IPS-20b (cell line): ENCODE measurements around the gene ACTR2.
"Not testable (repeated sequence)": the region's sequence is repeated elsewhere in the genome, so short reads cannot be mapped to it uniquely, and the experiment has no call there.

Experiments used
- H3K27ac ChIP-seq: one replicate; pipeline ENCODE4 v1.5.1; 2013; ENCODE audit warnings: low read length
- H3K27me3 ChIP-seq: 2 replicates; pipeline ENCODE4 v1.6.1; 2013; ENCODE audit warnings: mild to moderate bottlenecking, low read length, inconsistent platforms; ENCODE audit not compliant: insufficient read depth
- H3K36me3 ChIP-seq: 2 replicates; pipeline ENCODE4 v1.6.1; 2013; ENCODE audit warnings: low read depth, mild to moderate bottlenecking, inconsistent platforms, low read length, moderate library complexity; ENCODE audit not compliant: insufficient read depth
- H3K4me1 ChIP-seq: 2 replicates; pipeline ENCODE4 v1.6.1; 2013; ENCODE audit warnings: mild to moderate bottlenecking, control low read depth, inconsistent platforms, low read length, moderate library complexity; ENCODE audit not compliant: insufficient read depth
- H3K4me3 ChIP-seq: 2 replicates; pipeline ENCODE4 v1.5.1; 2013; ENCODE audit warnings: mild to moderate bottlenecking, low read length, inconsistent platforms
- H3K9ac ChIP-seq: 2 replicates; pipeline ENCODE4 v1.6.1; 2013; ENCODE audit warnings: low read depth, mild to moderate bottlenecking, inconsistent platforms, low read length, moderate library complexity
- H3K9me3 ChIP-seq: 2 replicates; pipeline ENCODE4 v1.6.1; 2013; ENCODE audit warnings: mild to moderate bottlenecking, low read depth, low read length, inconsistent platforms; ENCODE audit not compliant: insufficient read depth

The ACTR2 gene

DNA sequence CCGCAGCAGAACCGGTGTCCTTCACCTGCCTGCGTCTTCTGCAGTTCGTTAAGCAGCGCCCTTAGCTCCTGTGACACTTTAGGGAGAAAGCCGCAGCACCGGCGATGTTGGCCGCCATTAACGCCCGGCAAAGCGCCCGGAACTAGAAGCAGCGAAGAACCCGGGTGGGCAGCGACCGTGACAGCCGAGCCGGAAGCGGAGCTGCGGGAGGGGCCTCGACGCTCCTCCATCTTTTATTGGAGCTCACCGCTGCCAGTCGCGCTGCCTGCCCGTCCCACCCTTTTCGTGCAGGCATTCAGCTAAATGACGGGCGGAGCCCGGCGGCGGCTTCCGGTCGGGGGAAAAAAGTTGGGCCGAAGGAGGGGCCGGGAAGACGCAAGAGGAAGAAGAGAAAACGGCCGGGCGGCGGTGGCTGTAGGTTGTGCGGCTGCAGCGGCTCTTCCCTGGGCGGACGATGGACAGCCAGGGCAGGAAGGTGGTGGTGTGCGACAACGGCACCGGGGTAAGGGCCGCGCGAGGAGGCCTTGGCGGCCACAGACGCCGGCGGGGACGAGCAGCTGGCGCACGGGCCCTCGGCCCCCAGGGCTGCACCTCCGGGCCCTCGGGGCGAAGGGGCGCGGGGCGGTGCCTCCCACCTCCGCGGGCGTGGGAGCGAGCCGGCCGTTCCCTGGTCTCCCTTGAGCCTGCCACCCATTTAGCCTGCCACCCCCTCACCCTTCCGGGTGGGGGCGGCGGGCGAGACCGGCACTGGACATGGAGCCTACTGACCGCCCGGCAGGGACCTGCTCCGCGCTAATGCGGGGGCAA, at the start of gene ACTR2:
TSS of gene ACTR2 (plus strand) at position 376 of the 807 bp plus-strand sequence. CDS start at position 455, 79 bp downstream.
- Histone ChIP-seq H3K36me3 (no peaks in the 10 kb centered on the region), H3K9me3 (no peaks in the 10 kb centered on the region), H3K9ac (peak within 1 kb of the TSS; percentile 92), H3K27me3 (no peaks in the 10 kb centered on the region), H3K4me1 (peaks cover 2% of the 10 kb centered on the region; the same call in 1 of the 2 replicates), H3K27ac (no peak within 1 kb of the TSS), H3K4me3 (peak within 1 kb of the TSS; percentile 98)

DNA sequence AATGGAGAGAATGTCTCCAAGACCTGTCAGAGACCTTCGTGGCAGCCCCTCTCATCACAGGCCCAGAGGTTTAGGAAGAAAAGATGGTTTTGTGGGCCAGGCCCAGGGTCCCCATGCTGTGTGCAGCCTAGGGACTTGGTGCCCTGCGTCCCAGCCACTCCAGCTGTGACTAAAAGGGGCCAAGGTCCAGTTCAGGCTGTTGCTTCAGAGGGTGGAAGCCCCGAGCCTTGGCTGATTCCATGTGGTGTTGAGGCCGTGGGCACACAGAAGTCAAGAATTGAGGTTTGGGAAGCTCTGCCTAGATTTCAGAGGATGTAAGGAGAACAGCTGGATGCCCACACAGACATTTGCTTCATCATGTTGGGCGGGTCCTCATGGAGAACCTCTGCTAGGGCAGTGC, 45.1 kb upstream of the ACTR2 start:
- no peak overlapping the region for H3K4me3 ChIP-seq
- no peak overlapping the region for H3K9ac ChIP-seq
- no peaks in the 10 kb centered on the region for H3K9me3 ChIP-seq
- no peak overlapping the region for H3K27ac ChIP-seq
- H3K27me3 ChIP-seq = no peaks in the 10 kb centered on the region
- no peaks in the 10 kb centered on the region for H3K36me3 ChIP-seq
- H3K4me1 ChIP-seq = peaks cover 4% of the 10 kb centered on the region

DNA sequence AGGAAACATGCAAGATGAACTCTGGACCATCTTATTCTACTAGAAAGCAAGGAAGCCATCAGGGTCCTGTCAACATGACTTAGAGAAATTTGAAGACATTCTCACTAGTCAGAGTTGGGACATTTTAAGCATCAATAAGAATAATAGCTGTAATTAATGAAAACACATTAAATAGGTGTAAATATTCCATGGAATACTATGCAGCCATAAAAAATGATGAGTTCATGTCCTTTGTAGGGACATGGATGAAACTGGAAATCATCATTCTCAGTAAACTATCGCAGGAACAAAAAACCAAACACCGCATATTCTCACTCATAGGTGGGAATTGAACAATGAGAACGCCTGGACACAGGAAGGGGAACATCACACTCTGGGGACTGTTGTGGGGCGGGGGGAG, 44.2 kb upstream of the ACTR2 start:
- H3K27me3 ChIP-seq, H3K27ac ChIP-seq, H3K9me3 ChIP-seq, H3K9ac ChIP-seq, H3K4me1 ChIP-seq, H3K4me3 ChIP-seq, H3K36me3 ChIP-seq: not testable (repeated sequence)

DNA sequence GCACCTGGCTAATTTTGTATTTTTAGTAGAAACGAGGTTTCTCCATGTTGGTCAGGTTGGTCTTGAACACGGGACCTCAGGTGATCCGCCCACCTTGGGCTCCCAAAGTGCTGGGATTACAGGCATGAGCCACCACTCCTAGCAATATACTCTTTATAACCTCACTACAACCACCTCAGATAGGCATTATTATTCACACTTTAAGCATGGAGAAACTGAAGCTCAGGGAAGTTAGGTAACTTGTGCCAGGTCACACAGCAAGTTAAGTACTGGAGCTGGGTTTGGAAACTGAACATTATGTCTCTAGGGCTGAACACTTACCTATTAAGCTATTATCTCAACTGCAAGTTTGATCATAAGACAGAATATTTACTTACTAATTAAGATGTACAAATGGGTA, 42.6 kb upstream of the ACTR2 start:
- Histone ChIP-seq H3K36me3 (no peaks in the 10 kb centered on the region), H3K27ac (no peak overlapping the region), H3K4me1 (peaks cover 4% of the 10 kb centered on the region), H3K4me3 (no peak overlapping the region), H3K9ac (no peak overlapping the region), H3K9me3 (no peaks in the 10 kb centered on the region), H3K27me3 (no peaks in the 10 kb centered on the region)

DNA sequence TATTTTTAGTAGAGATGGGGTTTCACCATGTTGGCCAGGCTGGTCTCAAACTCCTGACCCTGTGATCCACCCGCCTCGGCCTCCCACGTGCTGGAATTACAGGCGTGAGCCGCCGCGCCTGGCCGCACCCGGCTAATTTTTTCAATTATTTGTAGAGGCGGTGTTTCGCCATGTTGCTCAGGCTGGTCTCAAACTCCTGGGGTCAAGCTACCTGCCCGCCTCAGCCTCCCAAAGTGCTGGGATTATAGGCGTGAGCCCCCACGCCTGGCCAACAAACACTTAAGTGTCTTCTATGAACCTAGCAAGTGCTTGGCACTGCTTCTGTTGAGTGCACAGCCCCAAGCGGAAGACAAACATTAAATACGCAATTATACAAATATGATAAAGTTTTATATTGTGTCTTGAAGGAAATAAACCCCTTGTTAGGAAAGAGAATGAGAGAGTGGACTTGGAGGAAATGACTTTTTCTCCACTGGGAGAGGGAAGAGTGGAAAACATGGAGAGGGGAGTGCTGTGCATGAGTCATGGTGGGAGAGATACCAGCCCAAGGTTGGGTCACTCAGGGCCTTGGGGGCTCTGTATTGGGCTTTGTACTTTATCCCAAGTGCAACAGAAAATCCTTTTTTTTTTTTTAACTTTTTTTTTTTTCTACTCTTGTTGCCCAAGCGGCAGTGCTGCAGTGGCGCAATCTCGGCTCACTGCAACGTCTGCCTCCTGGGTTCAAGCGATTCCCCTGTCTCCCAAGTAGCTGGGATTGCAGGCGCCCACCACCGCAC, 41.4 kb upstream of the ACTR2 start:
- no peak overlapping the region for H3K27ac ChIP-seq
- H3K4me3 ChIP-seq = no peak overlapping the region
- H3K9me3 ChIP-seq = no peaks in the 10 kb centered on the region
- no peak overlapping the region for H3K9ac ChIP-seq
- no peaks in the 10 kb centered on the region for H3K36me3 ChIP-seq
- no peaks in the 10 kb centered on the region for H3K27me3 ChIP-seq
- peaks cover 4% of the 10 kb centered on the region for H3K4me1 ChIP-seq

DNA sequence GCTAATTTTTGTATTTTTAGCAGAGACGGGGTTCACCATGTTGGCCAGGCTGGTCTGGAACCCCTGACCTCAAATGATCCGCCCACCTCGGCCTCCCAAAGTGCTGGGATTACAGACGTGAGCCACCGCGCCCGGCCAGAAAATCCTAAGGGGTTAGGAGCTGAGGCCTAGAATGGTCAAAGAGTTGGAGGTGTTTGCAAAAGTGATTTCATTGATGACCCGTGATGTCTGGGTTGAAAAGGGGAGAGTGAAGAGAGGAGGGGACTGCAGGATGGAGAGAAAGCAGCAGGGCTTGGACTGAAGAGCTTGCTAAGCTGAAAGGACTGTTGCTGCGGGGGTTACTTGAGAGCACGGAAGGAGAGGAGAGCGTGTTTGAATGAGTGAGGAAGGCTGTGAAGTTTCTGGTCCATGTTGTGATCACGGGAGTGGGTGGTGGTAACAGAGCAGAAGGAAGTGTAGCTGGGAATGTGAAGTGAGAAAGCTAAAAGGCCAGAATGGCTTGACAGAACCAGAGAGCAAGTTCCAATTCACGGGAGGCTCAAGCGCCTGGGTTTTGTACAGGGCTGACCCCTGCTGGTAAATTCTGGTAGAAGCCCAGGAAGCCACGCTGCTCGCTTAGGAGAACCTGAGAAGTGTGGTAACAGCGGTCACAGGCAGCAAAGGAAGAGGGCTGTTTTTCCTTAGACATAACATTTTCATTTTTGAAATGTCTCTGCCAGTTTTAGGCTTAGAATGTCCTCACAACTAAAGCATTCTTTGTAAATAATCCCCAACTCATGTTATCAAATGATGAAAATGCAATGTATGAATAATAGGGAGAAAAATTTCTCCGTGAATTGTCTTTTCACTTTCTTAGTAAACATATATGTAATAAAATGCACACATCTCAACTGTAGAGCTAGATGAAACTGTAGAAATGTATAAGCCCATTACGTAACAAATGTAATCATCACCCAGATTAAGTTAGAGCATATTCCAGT, 40.5 kb upstream of the ACTR2 start:
- Histone ChIP-seq H3K27ac (no peak overlapping the region), H3K9me3 (no peaks in the 10 kb centered on the region), H3K9ac (no peak overlapping the region), H3K4me1 (peaks cover 4% of the 10 kb centered on the region), H3K36me3 (no peaks in the 10 kb centered on the region), H3K27me3 (no peaks in the 10 kb centered on the region), H3K4me3 (no peak overlapping the region)

DNA sequence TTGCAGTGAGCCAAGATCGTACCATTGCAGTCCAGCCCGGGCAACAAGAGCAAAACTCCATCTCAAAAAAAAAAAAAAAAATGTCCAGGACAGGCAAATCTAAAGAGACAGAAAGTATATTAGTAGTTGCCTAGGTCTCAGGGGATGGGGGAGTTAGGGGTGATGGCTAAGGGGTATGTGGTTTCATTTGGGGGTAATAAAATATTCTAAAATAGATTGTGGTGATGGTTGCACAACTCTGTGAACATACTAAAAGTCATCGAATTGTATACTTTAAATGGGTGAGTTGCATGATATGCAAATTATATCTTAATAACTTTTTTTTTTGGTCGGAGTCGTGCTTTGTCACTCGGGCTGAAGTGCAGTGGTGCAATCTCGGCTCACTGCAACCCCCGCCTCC, 34.2 kb upstream of the ACTR2 start:
- Histone ChIP-seq H3K36me3 (no peaks in the 10 kb centered on the region), H3K4me1 (peaks cover 10% of the 10 kb centered on the region), H3K27ac (no peak overlapping the region), H3K4me3 (no peak overlapping the region), H3K9ac (no peak overlapping the region), H3K27me3 (no peaks in the 10 kb centered on the region), H3K9me3 (no peaks in the 10 kb centered on the region)

DNA sequence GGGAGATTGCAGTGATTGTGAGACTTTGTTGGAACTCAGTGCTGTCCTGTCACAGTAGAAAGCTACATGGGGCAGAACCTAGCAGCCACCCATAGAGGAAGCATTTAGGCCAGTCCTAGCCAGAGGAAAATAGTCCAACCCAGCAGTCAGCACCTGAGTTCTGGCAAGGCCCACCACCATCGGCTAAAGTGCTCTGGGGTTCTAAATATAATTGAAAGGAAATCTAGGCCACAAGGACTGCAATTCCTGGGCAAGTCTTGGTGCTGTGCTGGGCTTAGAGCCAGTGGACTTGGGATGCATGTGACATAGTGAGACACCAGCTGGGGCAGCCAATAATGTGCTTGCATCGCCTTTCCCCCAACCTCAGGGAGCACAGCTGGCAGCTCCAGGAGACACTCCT, 28.9 kb upstream of the ACTR2 start:
- Histone ChIP-seq H3K4me1 (peaks cover 10% of the 10 kb centered on the region), H3K27ac (no peak overlapping the region), H3K4me3 (no peak overlapping the region), H3K27me3 (no peaks in the 10 kb centered on the region), H3K9ac (no peak overlapping the region), H3K36me3 (no peaks in the 10 kb centered on the region), H3K9me3 (no peaks in the 10 kb centered on the region)

DNA sequence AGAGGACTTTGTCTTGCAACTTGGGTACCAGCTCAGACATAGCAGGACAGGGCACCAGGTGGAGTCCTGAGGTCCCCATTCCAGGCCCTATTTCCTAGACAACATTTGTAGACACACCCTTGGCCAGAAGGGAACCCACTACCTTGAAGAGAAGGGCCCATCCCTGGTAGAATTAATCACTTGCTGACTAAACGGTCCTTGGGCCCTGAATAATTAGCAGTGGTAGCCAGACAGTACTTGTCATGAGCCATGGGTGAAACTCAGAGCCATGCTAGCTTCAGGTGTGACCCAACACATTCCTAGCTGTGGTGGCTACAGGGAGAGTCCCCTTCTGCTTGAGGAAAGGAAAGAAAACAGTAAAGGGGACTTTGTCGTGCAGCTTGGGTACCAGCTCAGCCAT, 28.5 kb upstream of the ACTR2 start:
- peaks cover 10% of the 10 kb centered on the region for H3K4me1 ChIP-seq
- no peaks in the 10 kb centered on the region for H3K27me3 ChIP-seq
- H3K36me3 ChIP-seq = no peaks in the 10 kb centered on the region
- no peak overlapping the region for H3K27ac ChIP-seq
- H3K9me3 ChIP-seq = no peaks in the 10 kb centered on the region
- H3K4me3 ChIP-seq = no peak overlapping the region
- H3K9ac ChIP-seq = no peak overlapping the region

DNA sequence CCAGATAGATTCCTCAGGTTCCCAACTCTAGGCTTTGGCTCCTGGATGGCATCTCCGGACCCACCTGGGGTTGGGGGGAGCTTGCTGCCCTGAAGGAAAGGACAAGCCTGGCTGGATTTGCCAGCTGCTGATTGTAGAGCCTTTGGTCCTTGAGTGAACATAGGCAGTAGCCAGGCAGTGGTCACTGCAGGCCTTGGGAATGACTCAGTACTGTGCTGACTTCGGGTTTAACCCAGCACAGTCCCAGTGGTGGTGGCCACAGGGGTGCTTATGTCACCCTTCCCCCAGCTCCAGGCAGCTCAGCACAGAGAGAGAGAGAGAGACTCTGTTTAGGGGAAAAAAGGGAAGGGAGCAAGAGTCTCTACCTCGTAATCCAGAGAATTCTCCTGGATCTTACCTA, 27.7 kb upstream of the ACTR2 start:
- Histone ChIP-seq H3K9me3 (no peaks in the 10 kb centered on the region), H3K4me3 (no peak overlapping the region), H3K4me1 (peaks cover 8% of the 10 kb centered on the region), H3K27ac (no peak overlapping the region), H3K9ac (no peak overlapping the region), H3K36me3 (no peaks in the 10 kb centered on the region), H3K27me3 (no peaks in the 10 kb centered on the region)

DNA sequence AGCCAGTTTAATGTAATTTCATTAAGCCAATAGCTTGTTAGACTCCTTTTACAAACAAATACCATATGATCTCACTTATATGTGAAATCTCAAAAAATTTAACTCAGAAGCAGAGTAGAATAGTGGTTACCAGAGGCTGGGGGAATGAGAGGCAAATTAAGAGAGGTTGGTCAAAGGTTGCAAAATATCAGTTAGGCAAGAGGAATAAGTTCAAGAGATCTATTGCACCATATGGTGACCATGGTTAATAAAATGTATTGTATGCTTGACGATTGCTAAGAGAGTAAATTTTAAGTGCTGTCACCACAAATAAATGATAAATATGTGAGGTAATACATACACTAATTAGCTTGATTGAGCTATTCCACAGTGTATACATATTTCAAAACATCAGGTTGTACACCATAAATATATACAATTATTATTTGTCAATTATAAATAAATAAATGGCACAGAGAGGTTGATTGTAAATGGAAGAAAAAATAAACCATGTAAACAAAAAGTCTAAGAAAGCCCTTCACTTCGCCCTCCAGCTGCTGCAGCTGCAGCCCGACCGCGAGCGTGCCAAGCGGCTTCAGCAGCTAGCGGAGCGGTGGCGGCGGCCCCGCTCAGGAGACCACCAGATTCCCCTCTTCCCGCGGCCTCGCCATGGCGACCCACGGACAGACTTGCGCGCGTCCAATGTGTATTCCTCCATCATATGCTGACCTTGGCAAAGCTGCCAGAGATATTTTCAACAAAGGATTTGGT, 23.0 kb upstream of the ACTR2 start:
- no peaks in the 10 kb centered on the region for H3K36me3 ChIP-seq
- H3K9me3 ChIP-seq = no peaks in the 10 kb centered on the region
- H3K4me1 ChIP-seq = no peaks in the 10 kb centered on the region
- no peak overlapping the region for H3K4me3 ChIP-seq
- H3K27ac ChIP-seq = no peak overlapping the region
- H3K27me3 ChIP-seq = no peaks in the 10 kb centered on the region
- no peak overlapping the region for H3K9ac ChIP-seq
